HepG2 (cell line): Measurements from ENCODE around the gene PIGA. TPM values are rescaled to one million over a fixed set of nuclear protein-coding genes. Genes with fewer than 3 reads are reported as not detected.
A peak's percentile ranks its signal among the peaks of the same experiment; 100 is the strongest.

Source experiments
- ATAC-seq: fragments of 200-7000 bp; cut with Tn5 transposase; 3 replicates; pipeline ENCODE4 v1.9.1; 2020; ENCODE audit warnings: mild to moderate bottlenecking, moderate library complexity
- BruUV-seq: library from RNA; stranded (reverse); fragments of 400-500 nt; replicated peaks from 2 replicates; lab custom pipeline; 2021; lab: Mats Ljungman, UMichigan
- CTCF ChIA-PET: fragments of 300-600 bp; formaldehyde crosslinking; extraction: SDS; loops from one replicate; lab custom pipeline; 2021; ENCODE audit warnings: low total read pairs, inconsistent platforms, low intra/inter-chr PET ratio; lab: Yijun Ruan, JAX
- POLR2A ChIA-PET: fragments of 350-600 bp; sonication (Branson Sonifier 250); formaldehyde crosslinking; loops from one replicate; lab custom pipeline; 2020; ENCODE audit warnings: antibody characterized with exemption, inconsistent platforms; lab: Yijun Ruan, JAX
- DNase-seq: peaks from one replicate; pipeline ENCODE4 v3.0.0-alpha.2; 2015; ENCODE audit warnings: low spot score
- FAIRE-seq: peaks from 3 replicates; lab custom pipeline; 2011; peaks lifted over from hg19 to GRCh38; lab: Jason Lieb, UNC
- H2AFZ ChIP-seq: one replicate; pipeline ENCODE4 v1.6.1; 2011; ENCODE audit warnings: low read length, inconsistent platforms
- H3K27ac ChIP-seq: fragments of 300-600 bp; 3 replicates; pipeline ENCODE4 v1.8.0; 2011; ENCODE audit warnings: mixed run types, mild to moderate bottlenecking, mixed read lengths, low read length, inconsistent platforms; ENCODE audit not compliant: insufficient read depth; ENCODE audit errors: extremely low read length
- H3K27me3 ChIP-seq, 2 experiments: fragments of 200-600 bp in 1 of 2; 2 replicates in 1 of 2; 3 replicates in 1 of 2; pipeline versions ENCODE4 v1.6.0 to v1.8.0; 2011; ENCODE audit warnings: low read length in 2 of 2, mild to moderate bottlenecking in 2 of 2, moderate library complexity in 2 of 2, inconsistent platforms in 1 of 2; ENCODE audit not compliant: insufficient read depth in 2 of 2, control insufficient read depth in 1 of 2
- H3K36me3 ChIP-seq, 2 experiments: fragments of 200-600 bp in 1 of 2; replicated peaks in 1 of 2; 2 replicates in 1 of 2; 3 replicates in 1 of 2; pipeline versions ENCODE4 v1.5.1 to v1.8.0; 2011; ENCODE audit warnings: low read length in 2 of 2, inconsistent platforms in 1 of 2; ENCODE audit not compliant: insufficient read depth in 2 of 2, control insufficient read depth in 1 of 2
- H3K4me1 ChIP-seq: 2 replicates; pipeline ENCODE4 v1.5.1; 2012; ENCODE audit warnings: low read length, inconsistent platforms; ENCODE audit not compliant: insufficient read depth
- H3K4me2 ChIP-seq: 2 replicates; pipeline ENCODE4 v1.6.0; 2011; ENCODE audit warnings: low read depth, low read length, inconsistent platforms
- H3K4me3 ChIP-seq, 3 experiments: fragments of 200-600 bp in 1 of 3; sonication (generic), shearing (Covaris generic) in 1 of 3; replicated peaks in 1 of 3; 2 replicates each; pipeline ENCODE4 v1.5.1; 2011 to 2016; ENCODE audit warnings: low read length in 3 of 3, inconsistent platforms in 2 of 3, low read depth in 2 of 3, mild to moderate bottlenecking in 2 of 3, control low read depth in 1 of 3, mixed read lengths in 1 of 3; ENCODE audit not compliant: insufficient read depth in 1 of 3
- H3K79me2 ChIP-seq: one replicate; pipeline ENCODE4 v1.6.1; 2011; ENCODE audit warnings: low read length, inconsistent platforms; ENCODE audit not compliant: insufficient read depth
- H3K9ac ChIP-seq: 2 replicates; pipeline ENCODE4 v1.6.0; 2011; ENCODE audit warnings: mild to moderate bottlenecking, low read depth, low read length, inconsistent platforms; ENCODE audit not compliant: insufficient read depth
- H3K9me3 ChIP-seq: 2 replicates; pipeline ENCODE4 v1.5.1; 2012; ENCODE audit warnings: mild to moderate bottlenecking, low read length
- H4K20me1 ChIP-seq: 2 replicates; pipeline ENCODE4 v1.6.0; 2011; ENCODE audit warnings: inconsistent platforms, mild to moderate bottlenecking, low read length, moderate library complexity; ENCODE audit not compliant: insufficient read depth
- AHR ChIP-seq: IDR thresholded peaks from 2 replicates; pipeline ENCODE4 v1.6.1; 2018; ENCODE audit warnings: missing genetic modification reagents, missing compliant biosample characterization
- CTCF ChIP-seq: sonication (generic); formaldehyde crosslinking; IDR thresholded peaks from 2 replicates; pipeline ENCODE4 v1.5.0; 2020; ENCODE audit warnings: mild to moderate bottlenecking, missing genetic modification reagents, moderate library complexity
- DNMT3B ChIP-seq: conservative IDR thresholded peaks from 2 replicates; pipeline ENCODE4 v1.6.1; 2016; ENCODE audit warnings: missing biosample characterization, control low read depth
- ETV5 ChIP-seq: IDR thresholded peaks from 2 replicates; pipeline ENCODE4 v1.6.1; 2018; ENCODE audit warnings: missing biosample characterization, missing genetic modification reagents, inconsistent platforms, borderline replicate concordance
- FLYWCH1 ChIP-seq: sonication (generic); formaldehyde crosslinking; IDR thresholded peaks from 2 replicates; pipeline ENCODE4 v1.8.1; 2023; ENCODE audit warnings: mild to moderate bottlenecking, missing genetic modification reagents
- GPN1 ChIP-seq: sonication (generic); formaldehyde crosslinking; IDR thresholded peaks from 2 replicates; pipeline ENCODE4 v1.5.1; 2020; ENCODE audit warnings: missing genetic modification reagents, borderline replicate concordance
- HOXA3 ChIP-seq: sonication (generic); formaldehyde crosslinking; IDR thresholded peaks from 2 replicates; pipeline ENCODE4 v1.5.0; 2020; ENCODE audit warnings: missing genetic modification reagents
- KDM3A ChIP-seq: IDR thresholded peaks from 2 replicates; pipeline ENCODE4 v1.6.1; 2018; ENCODE audit warnings: low read depth, missing compliant biosample characterization
- MED1 ChIP-seq: sonication (generic); formaldehyde crosslinking; IDR thresholded peaks from 2 replicates; pipeline ENCODE4 v1.4.0; 2020; ENCODE audit warnings: missing genetic modification reagents
- MYC ChIP-seq: sonication (generic); formaldehyde crosslinking; IDR thresholded peaks from 2 replicates; pipeline ENCODE4 v1.9.0; 2021; ENCODE audit warnings: missing genetic modification reagents, borderline replicate concordance
- SALL2 ChIP-seq: sonication (generic); formaldehyde crosslinking; IDR thresholded peaks from 2 replicates; pipeline ENCODE4 v1.8.1; 2023; ENCODE audit warnings: mild to moderate bottlenecking, missing genetic modification reagents, inconsistent platforms
- SMC3 ChIP-seq: IDR thresholded peaks from 2 replicates; pipeline ENCODE4 v1.6.1; 2011; ENCODE audit warnings: low read length, improper control_type of control experiment
- STAG1 ChIP-seq: sonication (generic); formaldehyde crosslinking; IDR thresholded peaks from 2 replicates; pipeline ENCODE4 v1.4.0; 2020; ENCODE audit warnings: missing genetic modification reagents
- ZMAT3 ChIP-seq: sonication (generic); formaldehyde crosslinking; conservative IDR thresholded peaks from 2 replicates; pipeline ENCODE4 v1.7.0; 2021; ENCODE audit warnings: missing genetic modification reagents
- ZNF333 ChIP-seq: sonication (generic); formaldehyde crosslinking; IDR thresholded peaks from 2 replicates; pipeline ENCODE4 v1.4.0; 2020; ENCODE audit warnings: mild to moderate bottlenecking, missing genetic modification reagents, borderline replicate concordance
- ZNF335 ChIP-seq: sonication (generic); formaldehyde crosslinking; IDR thresholded peaks from 2 replicates; pipeline ENCODE4 v1.4.0; 2020; ENCODE audit warnings: missing genetic modification reagents
- ZNF552 ChIP-seq: sonication (generic); formaldehyde crosslinking; IDR thresholded peaks from 2 replicates; pipeline ENCODE4 v1.9.0; 2022; ENCODE audit warnings: missing genetic modification reagents, mild to moderate bottlenecking, borderline replicate concordance
- ZNF761 ChIP-seq: sonication (generic); formaldehyde crosslinking; conservative IDR thresholded peaks from 2 replicates; pipeline ENCODE4 v1.4.0; 2020; ENCODE audit warnings: mild to moderate bottlenecking, missing genetic modification reagents
- WGBS: methylation state at CpG from one replicate; pipeline ENCODE4 v1.1.6; 2017; ENCODE audit warnings: low lambda C conversion rate; 5-methylcytosine and 5-hydroxymethylcytosine counted together
- in situ Hi-C: cut with HindIII; loops from 2 replicates; pipeline ENCODE4 v1.10.0; 2017; ENCODE audit warnings: low pct_unique_long_range_greater_than_20kb; ENCODE audit not compliant: extremely low pct_ligation_motif_present
- intact Hi-C: fragments of 100-400 bp; cut with micrococcal nuclease; formaldehyde crosslinking; loops from one replicate; pipeline ENCODE4 v1.10.0; 2022; ENCODE audit not compliant: unreplicated experiment
- polyA plus RNA-seq, 8 experiments: library from polyadenylated mRNA; depleted of rRNA in 3 of 8; stranded (reverse) in 7 of 8; unstranded in 1 of 8; fragments of >200 nt; fragmentation: Illumina TruSeq in 4 of 8; extraction: Trizol in 4 of 8; gene quantifications; 2 replicates each; pipeline versions ENCODE4 v1.2.1 to v1.2.3, GENCODE V29; 2011 to 2016; ENCODE audit warnings: low read depth in 4 of 8, missing spikeins in 1 of 8, mixed read lengths in 1 of 8; ENCODE audit not compliant: insufficient read depth in 1 of 8
- total RNA-seq, 5 experiments: library from RNA; depleted of rRNA; stranded (reverse); fragments of >200 nt; fragmentation: Illumina TruSeq; extraction: Trizol; gene quantifications; 2 replicates each; pipeline ENCODE4 v1.2.3, GENCODE V29; 2016; ENCODE audit warnings: low read depth in 1 of 5

Gene PIGA
- total and polyA plus RNA-seq, 2 of the 13 experiments (the other 11 are each of a cell fraction or from before 2014, with no cell fraction given), result 6.0 to 13.0 TPM

GRCh38 chrX:15350329-15350996 is 15.1 kb upstream of the PIGA start:
- no peaks in the 10 kb centered on the region for H3K9me3 ChIP-seq
- H2AFZ ChIP-seq, result no peak overlapping the region
- POLR2A ChIA-PET, result no interaction called here
- CTCF ChIA-PET, result no interaction called here
- no peaks in the 10 kb centered on the region for H3K4me1 ChIP-seq
- no peak overlapping the region for H3K4me2 ChIP-seq
- ATAC-seq, result no peak
- no peak overlapping the region for H3K4me3 ChIP-seq
- no peaks in the 10 kb centered on the region for H4K20me1 ChIP-seq
- H3K79me2 ChIP-seq, result no peaks in the 10 kb centered on the region
- no peaks in the 10 kb centered on the region for H3K27me3 ChIP-seq
- no TSS peak for BruUV-seq
- H3K36me3 ChIP-seq, result no peaks in the 10 kb centered on the region
- TF ChIP-seq ZNF333 (CRISPR knock-in tag) (no peak), FLYWCH1 (CRISPR knock-in tag) (no peak), DNMT3B (CRISPR knock-in tag) (no peak), GPN1 (CRISPR knock-in tag) (no peak), ZMAT3 (CRISPR knock-in tag) (no peak), ZNF552 (no peak), KDM3A (no peak), AHR (CRISPR knock-in tag) (no peak)
- FAIRE-seq, result no peak
- DNase-seq, result no peak
- in situ Hi-C loops (no loop called here), intact Hi-C loops (no loop called here)
- 75% methylated on average over 7 of the region's 8 CpGs for WGBS
- H3K27ac ChIP-seq, result no peak overlapping the region
- no peak overlapping the region for H3K9ac ChIP-seq

GRCh38 chrX:15349046-15349445 is 13.7 kb upstream of the PIGA start:
- no peaks in the 10 kb centered on the region for H3K9me3 ChIP-seq
- H2AFZ ChIP-seq, result no peak overlapping the region
- DNase-seq (peak; percentile 55), ATAC-seq (peak; percentile 75), FAIRE-seq (peak; percentile 92)
- ChIA-PET CTCF (interaction anchor here (0.9 kb wide), 1 partner anchor 119 kb away, joined by 4 read pairs; no protein-coding TSS in a partner anchor), POLR2A (no interaction called here)
- H3K36me3 ChIP-seq, result no peaks in the 10 kb centered on the region
- H3K4me3 ChIP-seq, result no peak overlapping the region
- intact Hi-C loops (loop anchor here (1.0 kb wide), 2 partner anchors 119 to 216 kb away; no protein-coding TSS in a partner anchor), in situ Hi-C loops (loop anchor here (10.0 to 25.0 kb wide), 3 partner anchors 116 to 338 kb away; no protein-coding TSS in a partner anchor)
- no peaks in the 10 kb centered on the region for H4K20me1 ChIP-seq
- H3K79me2 ChIP-seq, result no peaks in the 10 kb centered on the region
- no peaks in the 10 kb centered on the region for H3K4me1 ChIP-seq
- H3K9ac ChIP-seq, result no peak overlapping the region
- H3K4me2 ChIP-seq, result no peak overlapping the region
- 36% methylated on average over 2 of the region's 2 CpGs for WGBS
- no peaks in the 10 kb centered on the region for H3K27me3 ChIP-seq
- BruUV-seq, result no TSS peak
- H3K27ac ChIP-seq, result no peak overlapping the region
- TF ChIP-seq HOXA3 (CRISPR knock-in tag) (no peak), CTCF (CRISPR knock-in tag) (peak; percentile 63), SMC3 (peak; percentile 35; the same call in 1 of the 2 replicates), SALL2 (no peak), ZNF761 (CRISPR knock-in tag) (no peak), ZNF335 (CRISPR knock-in tag) (no peak), MYC (no peak), MED1 (no peak), STAG1 (CRISPR knock-in tag) (peak; percentile 71), ETV5 (CRISPR knock-in tag) (no peak)
